ENCODE data around the gene TRMT6. TPM values are rescaled to one million over a fixed set of nuclear protein-coding genes. Genes with fewer than 3 reads are reported as not detected.

The TRMT6 gene
- total RNA-seq, 4 donors from 2014 or later = 7.7 to 13.0 (median 9.5) TPM

GRCh38 chr20:5928836-5929715 is 21.3 kb downstream of the TRMT6 start:
- Histone ChIP-seq H3K27ac (no peak overlapping the region), H3K9me3 (no peaks in the 10 kb centered on the region), H3K4me3 (no peak overlapping the region), H3K36me3 (no peaks in the 10 kb centered on the region), H3K27me3 (peaks cover 6% of the 10 kb centered on the region), H3K4me1 (no peaks in the 10 kb centered on the region)
- no peak for DNase-seq (ENCODE audit: low spot score in 2 of 2)
- WGBS = 80% methylated on average over 8 of the region's 8 CpGs
- TF ChIP-seq CTCF (IDR thresholded peaks at IDR 0.05) = no peak
- no peak for TF ChIP-seq EP300 (IDR thresholded peaks at IDR 0.05)
- TF ChIP-seq POLR2AphosphoS5 (IDR thresholded peaks at IDR 0.05) = no peak
- no peak for TF ChIP-seq POLR2A (IDR thresholded peaks at IDR 0.05)

DNA sequence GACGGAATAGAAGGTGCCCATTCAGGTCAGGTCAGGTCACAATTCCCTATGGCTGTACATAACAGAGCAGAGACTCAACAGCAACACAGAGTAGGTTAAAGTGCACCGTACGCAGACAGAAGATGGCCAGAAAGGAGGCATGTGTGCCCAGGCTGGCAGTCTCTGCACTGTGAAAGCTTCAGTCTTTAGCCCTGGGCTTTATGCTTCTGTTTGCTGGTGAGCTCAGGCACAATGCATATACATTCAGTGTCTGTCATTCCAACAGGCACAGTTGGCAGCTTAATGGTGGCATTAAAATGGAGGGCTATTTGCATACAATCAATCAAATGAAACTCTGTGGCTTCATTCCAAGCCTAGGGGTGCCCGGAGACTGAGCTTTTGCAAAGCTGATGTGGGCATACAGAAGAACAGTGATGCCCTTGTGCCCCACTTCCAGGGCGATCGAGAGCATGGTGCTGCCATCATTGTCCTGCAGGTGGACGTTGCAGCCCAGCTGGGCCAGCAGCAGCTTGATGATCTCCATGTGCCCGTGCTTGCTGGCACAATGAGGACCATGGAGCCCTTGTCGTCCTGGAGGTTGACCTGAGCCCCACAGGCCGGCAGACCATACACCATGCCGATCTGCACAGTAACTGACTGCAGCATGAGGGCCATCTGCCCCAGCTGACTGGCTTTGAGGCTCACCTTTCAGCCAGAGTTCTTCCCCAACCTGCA is 22.4 kb downstream of the TRMT6 start:
- H3K36me3 ChIP-seq = no peaks in the 10 kb centered on the region
- H3K27me3 ChIP-seq = peaks cover 12% of the 10 kb centered on the region
- no peak for DNase-seq (ENCODE audit: low spot score in 2 of 2)
- no peaks in the 10 kb centered on the region for H3K9me3 ChIP-seq
- no peak overlapping the region for H3K27ac ChIP-seq
- WGBS = 48% methylated on average over 3 of the region's 11 CpGs
- TF ChIP-seq POLR2A (IDR thresholded peaks at IDR 0.05) = no peak
- no peak for TF ChIP-seq CTCF (IDR thresholded peaks at IDR 0.05)
- no peak for TF ChIP-seq EP300 (IDR thresholded peaks at IDR 0.05)
- no peak for TF ChIP-seq POLR2AphosphoS5 (IDR thresholded peaks at IDR 0.05)
- no peak overlapping the region for H3K4me3 ChIP-seq
- no peaks in the 10 kb centered on the region for H3K4me1 ChIP-seq

GRCh38 chr20:5925551-5925950 is 24.8 kb downstream of the TRMT6 start:
- Histone ChIP-seq H3K9me3 (no peaks in the 10 kb centered on the region), H3K27me3 (peaks cover 16% of the 10 kb centered on the region), H3K36me3 (no peaks in the 10 kb centered on the region), H3K27ac (no peak overlapping the region), H3K4me1 (no peaks in the 10 kb centered on the region), H3K4me3 (no peak overlapping the region)
- WGBS = 58% methylated on average over 3 of the region's 3 CpGs
- no peak for TF ChIP-seq POLR2AphosphoS5 (IDR thresholded peaks at IDR 0.05)
- TF ChIP-seq POLR2A (IDR thresholded peaks at IDR 0.05) = no peak
- TF ChIP-seq EP300 (IDR thresholded peaks at IDR 0.05) = no peak
- TF ChIP-seq CTCF (IDR thresholded peaks at IDR 0.05) = no peak
- no peak for DNase-seq (ENCODE audit: low spot score in 2 of 2)

DNA sequence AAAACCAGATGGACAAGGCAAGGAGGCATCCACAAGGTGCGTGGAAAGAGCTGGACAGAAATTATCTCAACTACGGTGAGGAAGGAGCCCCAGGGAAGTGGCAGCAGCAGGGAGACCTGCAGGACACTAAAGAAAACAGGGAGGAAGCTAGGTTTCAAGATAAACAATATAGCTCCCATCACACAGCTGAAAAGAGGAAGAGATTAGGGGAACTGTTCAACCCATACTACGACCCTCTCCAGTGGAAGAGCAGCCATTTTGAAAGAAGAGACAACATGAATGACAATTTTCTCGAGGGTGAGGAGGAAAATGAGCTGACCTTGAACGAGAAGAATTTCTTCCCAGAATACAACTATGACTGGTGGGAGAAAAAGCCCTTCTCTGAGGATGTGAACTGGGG is 26.8 kb downstream of the TRMT6 start:
- Histone ChIP-seq H3K4me1 (no peaks in the 10 kb centered on the region), H3K4me3 (no peak overlapping the region), H3K27ac (no peak overlapping the region), H3K9me3 (no peaks in the 10 kb centered on the region), H3K36me3 (no peaks in the 10 kb centered on the region), H3K27me3 (peaks cover 16% of the 10 kb centered on the region)
- no peak for DNase-seq (ENCODE audit: low spot score in 2 of 2)
- TF ChIP-seq EP300 (IDR thresholded peaks at IDR 0.05) (no peak), POLR2AphosphoS5 (IDR thresholded peaks at IDR 0.05) (no peak), POLR2A (IDR thresholded peaks at IDR 0.05) (no peak), CTCF (IDR thresholded peaks at IDR 0.05) (no peak)
- 69% methylated on average over 5 of the region's 5 CpGs for WGBS

GRCh38 chr20:5920581-5920980 is 29.8 kb downstream of the TRMT6 start:
- Histone ChIP-seq H3K9me3 (no peaks in the 10 kb centered on the region), H3K4me3 (no peak overlapping the region), H3K36me3 (no peaks in the 10 kb centered on the region), H3K27me3 (peaks cover 16% of the 10 kb centered on the region), H3K4me1 (no peaks in the 10 kb centered on the region), H3K27ac (no peak overlapping the region)
- 31% methylated on average over 1 of the region's 1 CpG for WGBS
- DNase-seq (ENCODE audit: low spot score in 2 of 2) = no peak
- no peak for TF ChIP-seq POLR2AphosphoS5 (IDR thresholded peaks at IDR 0.05)
- no peak for TF ChIP-seq EP300 (IDR thresholded peaks at IDR 0.05)
- TF ChIP-seq CTCF (IDR thresholded peaks at IDR 0.05) = no peak
- TF ChIP-seq POLR2A (IDR thresholded peaks at IDR 0.05) = no peak
